ENCODE measurements around the gene CLDN9.

CLDN9 gene

DNA sequence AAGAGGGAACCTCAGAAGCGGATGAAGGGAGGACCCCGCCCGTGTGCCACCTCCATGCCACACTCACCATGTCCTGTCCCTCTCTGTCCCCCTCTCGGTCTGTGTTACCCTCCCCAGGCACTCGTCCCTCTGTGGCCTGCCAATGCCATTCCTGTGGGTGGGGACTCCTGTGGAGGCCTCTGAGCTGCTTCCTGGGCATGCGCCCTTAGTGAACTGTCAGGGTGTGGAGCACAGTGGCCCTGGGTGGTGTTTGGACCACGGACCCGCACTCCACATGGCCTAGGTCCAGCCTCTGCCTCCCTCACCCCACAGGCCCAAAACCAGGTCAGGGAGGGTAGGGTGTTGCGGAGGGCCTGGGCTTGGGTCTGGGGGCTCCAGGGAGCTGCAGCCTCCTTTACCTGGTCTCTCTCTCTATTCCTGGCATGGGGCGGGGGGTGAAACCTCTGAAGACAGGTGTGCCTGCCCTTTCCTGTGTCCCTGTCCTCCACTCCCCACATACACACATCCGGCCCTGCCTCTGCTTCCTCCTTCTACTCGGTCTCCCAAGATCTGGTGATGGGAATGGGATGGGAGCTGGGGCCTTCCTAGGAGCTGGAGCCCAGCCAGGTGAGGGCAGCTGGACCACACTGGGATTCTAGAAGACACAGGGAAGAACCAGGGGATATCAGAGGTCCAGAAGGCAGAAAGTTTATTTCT lies 21.0 kb upstream of the CLDN9 start:
- TF ChIP-seq, protein P1, sequence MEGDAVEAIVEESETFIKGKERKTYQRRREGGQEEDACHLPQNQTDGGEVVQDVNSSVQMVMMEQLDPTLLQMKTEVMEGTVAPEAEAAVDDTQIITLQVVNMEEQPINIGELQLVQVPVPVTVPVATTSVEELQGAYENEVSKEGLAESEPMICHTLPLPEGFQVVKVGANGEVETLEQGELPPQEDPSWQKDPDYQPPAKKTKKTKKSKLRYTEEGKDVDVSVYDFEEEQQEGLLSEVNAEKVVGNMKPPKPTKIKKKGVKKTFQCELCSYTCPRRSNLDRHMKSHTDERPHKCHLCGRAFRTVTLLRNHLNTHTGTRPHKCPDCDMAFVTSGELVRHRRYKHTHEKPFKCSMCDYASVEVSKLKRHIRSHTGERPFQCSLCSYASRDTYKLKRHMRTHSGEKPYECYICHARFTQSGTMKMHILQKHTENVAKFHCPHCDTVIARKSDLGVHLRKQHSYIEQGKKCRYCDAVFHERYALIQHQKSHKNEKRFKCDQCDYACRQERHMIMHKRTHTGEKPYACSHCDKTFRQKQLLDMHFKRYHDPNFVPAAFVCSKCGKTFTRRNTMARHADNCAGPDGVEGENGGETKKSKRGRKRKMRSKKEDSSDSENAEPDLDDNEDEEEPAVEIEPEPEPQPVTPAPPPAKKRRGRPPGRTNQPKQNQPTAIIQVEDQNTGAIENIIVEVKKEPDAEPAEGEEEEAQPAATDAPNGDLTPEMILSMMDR (IDR thresholded peaks at IDR 0.05; ENCODE audit: borderline replicate concordance, control extremely low read depth, extremely low read depth, insufficient read depth, missing control alignments): no peak
- DNase-seq (ENCODE audit: low spot score): no peak
- in situ Hi-C loops (cut with MboI; ENCODE audit: low sequenced_read_pairs, unreplicated experiment): no loop called here

DNA sequence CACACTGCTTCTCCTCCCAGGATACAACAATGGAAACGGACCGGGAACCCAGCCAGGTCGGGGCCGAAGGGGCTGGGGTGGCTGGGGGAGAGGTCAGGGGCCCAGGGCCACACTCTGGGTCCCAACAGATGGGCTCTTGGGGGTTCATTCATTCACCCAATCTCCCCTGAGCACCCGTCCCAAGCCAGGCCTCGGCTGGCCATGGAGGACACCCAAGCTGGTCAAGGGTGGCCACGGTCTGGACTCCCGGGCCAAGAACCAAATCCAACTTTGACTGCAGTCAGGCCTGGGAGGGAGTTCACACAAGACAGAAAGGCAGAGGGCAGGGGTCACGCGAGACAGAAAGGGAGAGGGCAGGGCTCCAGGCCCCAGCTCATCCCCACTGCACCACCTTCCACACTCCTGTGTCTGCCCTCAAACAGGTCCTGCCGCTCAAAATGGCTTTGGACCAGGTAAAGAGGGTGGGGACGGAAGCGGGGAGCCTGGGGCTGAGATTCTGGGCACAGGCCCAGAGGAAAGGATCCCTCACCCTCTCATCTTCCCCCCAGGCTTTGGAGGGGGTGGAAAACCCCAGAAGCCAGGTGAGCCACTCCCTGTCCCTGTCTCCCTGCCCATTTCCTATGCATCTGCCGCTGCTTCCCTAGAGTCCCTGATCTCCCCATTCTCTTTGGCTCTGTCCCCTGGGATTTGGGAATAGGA lies 20.2 kb upstream of the CLDN9 start:
- DNase-seq (ENCODE audit: low spot score): no peak
- in situ Hi-C loops (cut with MboI; ENCODE audit: low sequenced_read_pairs, unreplicated experiment): no loop called here
- TF ChIP-seq, protein P1 (IDR thresholded peaks at IDR 0.05; ENCODE audit: borderline replicate concordance, control extremely low read depth, extremely low read depth, insufficient read depth, missing control alignments): no peak

DNA sequence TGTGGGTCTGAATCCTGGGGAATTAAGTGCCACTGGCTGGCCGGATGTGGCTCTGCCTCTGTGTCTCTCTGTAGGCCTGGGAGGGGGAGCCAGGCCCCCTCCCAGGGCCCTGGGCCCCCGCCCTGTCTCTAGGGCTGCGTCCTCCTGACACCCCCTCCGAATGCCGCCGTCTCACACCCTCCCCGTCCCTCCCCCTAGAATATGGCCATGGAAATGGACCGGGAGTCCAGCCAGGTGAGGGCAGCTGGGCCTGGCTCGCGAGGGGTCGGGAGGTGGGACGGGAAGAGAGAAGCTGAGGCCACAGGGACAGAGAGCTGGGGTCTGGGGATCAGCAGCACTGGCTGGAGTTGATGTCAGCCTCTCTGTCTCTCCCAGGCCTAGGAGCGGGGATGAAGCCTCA lies 16.4 kb upstream of the CLDN9 start:
- in situ Hi-C loops (cut with MboI; ENCODE audit: low sequenced_read_pairs, unreplicated experiment): no loop called here
- TF ChIP-seq, protein P1 (IDR thresholded peaks at IDR 0.05; ENCODE audit: borderline replicate concordance, control extremely low read depth, extremely low read depth, insufficient read depth, missing control alignments): no peak
- DNase-seq (ENCODE audit: low spot score): no peak

DNA sequence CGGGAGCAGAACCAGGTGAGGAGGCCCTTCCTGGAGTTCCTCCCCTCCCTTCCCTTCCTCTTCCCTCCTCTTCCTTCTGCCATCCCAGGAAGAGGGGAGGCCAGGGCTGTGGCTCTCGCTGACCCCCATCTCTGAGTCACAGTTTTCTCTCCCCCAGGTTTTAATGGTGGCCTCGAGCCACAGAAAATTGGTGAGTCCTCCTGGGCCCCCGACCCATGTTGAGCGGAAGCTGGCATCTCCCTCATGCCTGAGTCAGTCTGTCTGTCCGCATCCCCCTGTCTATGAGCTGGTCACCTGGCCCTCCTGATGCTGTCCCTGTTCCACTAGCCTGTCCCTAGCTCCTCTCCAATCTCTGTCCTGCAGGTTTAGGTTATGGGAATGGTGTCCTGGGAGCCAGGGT lies 12.8 kb upstream of the CLDN9 start:
- no peak for DNase-seq (ENCODE audit: low spot score)
- in situ Hi-C loops (cut with MboI; ENCODE audit: low sequenced_read_pairs, unreplicated experiment): no loop called here
- TF ChIP-seq, protein P1 (IDR thresholded peaks at IDR 0.05; ENCODE audit: borderline replicate concordance, control extremely low read depth, extremely low read depth, insufficient read depth, missing control alignments): no peak

DNA sequence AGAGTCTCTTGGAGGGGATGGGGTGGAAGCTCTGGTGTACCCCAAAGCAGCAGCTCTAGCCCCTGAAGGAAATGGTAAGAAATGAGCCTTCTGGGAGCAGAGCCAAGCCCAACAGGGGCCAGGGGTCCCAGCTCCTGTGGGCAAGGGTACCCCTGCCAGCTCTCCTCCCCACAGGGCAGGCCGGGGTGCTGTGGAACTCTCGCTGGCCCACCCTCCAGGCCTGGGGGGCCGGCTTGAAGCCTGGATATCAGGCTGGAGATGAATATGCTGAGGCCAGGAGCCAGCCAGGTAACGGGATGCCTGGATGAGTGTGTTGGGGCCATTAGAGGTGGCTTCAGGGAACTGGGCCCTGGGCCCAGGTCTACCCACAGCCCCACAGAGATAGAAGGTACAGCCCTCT lies 12.2 kb upstream of the CLDN9 start:
- DNase-seq (ENCODE audit: low spot score): no peak
- in situ Hi-C loops (cut with MboI; ENCODE audit: low sequenced_read_pairs, unreplicated experiment): no loop called here
- TF ChIP-seq, protein P1 (IDR thresholded peaks at IDR 0.05; ENCODE audit: borderline replicate concordance, control extremely low read depth, extremely low read depth, insufficient read depth, missing control alignments): no peak

DNA sequence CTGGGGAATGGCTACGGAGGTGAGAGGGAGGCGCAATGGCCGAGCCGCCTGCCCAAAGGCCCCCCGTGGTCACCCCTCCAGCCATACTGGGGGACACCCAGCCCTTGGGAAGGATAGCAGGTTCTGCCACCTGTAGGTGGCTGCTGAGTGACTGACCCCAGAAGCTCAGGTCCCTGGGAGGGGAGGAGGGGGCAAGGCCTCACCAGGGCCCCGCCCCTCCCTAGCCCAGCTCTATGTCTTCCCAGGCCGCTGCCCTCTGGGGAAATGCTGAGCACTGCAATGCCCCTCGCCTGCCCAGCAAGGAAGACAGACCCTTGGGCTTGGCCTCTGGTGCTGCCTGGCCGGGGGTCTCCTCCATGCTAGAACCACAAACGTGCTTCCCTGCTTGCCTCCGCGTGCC lies 11.4 kb upstream of the CLDN9 start:
- in situ Hi-C loops (cut with MboI; ENCODE audit: low sequenced_read_pairs, unreplicated experiment): no loop called here
- DNase-seq (ENCODE audit: low spot score): no peak
- TF ChIP-seq, protein P1 (IDR thresholded peaks at IDR 0.05; ENCODE audit: borderline replicate concordance, control extremely low read depth, extremely low read depth, insufficient read depth, missing control alignments): no peak

Data from GM13976 (cell line).